HG02798 (cell line): ENCODE results near the gene RSPH9.

Experiments
- ATAC-seq: cut with Tn5 transposase; IDR thresholded peaks from one replicate; pipeline ENCODE4 v1.9.1; 2021; ENCODE audit warnings: mild to moderate bottlenecking; ENCODE audit not compliant: unreplicated experiment, poor library complexity

The RSPH9 gene

GRCh38 chr6:43667245-43668150, 22.7 kb downstream of the RSPH9 start:
- peak; percentile 54 for ATAC-seq

- ATAC-seq, result peak; percentile 49
Measured at GRCh38 chr6:43668151-43669028, 23.6 kb downstream of the RSPH9 start.

GRCh38 chr6:43669050-43669921, 24.4 kb downstream of the RSPH9 start:
- ATAC-seq, result no peak

- no peak for ATAC-seq
Measured at GRCh38 chr6:43669922-43670622, 25.2 kb downstream of the RSPH9 start.

- ATAC-seq, result no peak
Measured at GRCh38 chr6:43670623-43670986, 25.8 kb downstream of the RSPH9 start.

GRCh38 chr6:43671011-43671800, 26.4 kb downstream of the RSPH9 start:
- no peak for ATAC-seq

- ATAC-seq, result no peak
Measured at GRCh38 chr6:43671801-43672690, 27.2 kb downstream of the RSPH9 start.

GRCh38 chr6:43673444-43674084, 28.7 kb downstream of the RSPH9 start:
- ATAC-seq, result no peak

GRCh38 chr6:43674291-43674690, 29.5 kb downstream of the RSPH9 start:
- ATAC-seq, result no peak

- no peak for ATAC-seq
Measured at GRCh38 chr6:43674921-43675320, 30.1 kb downstream of the RSPH9 start.

- no peak for ATAC-seq
Measured at GRCh38 chr6:43676962-43677606, 32.2 kb downstream of the RSPH9 start.

GRCh38 chr6:43677759-43678158, 32.9 kb downstream of the RSPH9 start:
- ATAC-seq, result no peak

GRCh38 chr6:43678341-43678740, 33.5 kb downstream of the RSPH9 start:
- no peak for ATAC-seq

- no peak for ATAC-seq
Measured at GRCh38 chr6:43679057-43679456, 34.2 kb downstream of the RSPH9 start.

GRCh38 chr6:43680308-43681200, 35.7 kb downstream of the RSPH9 start:
- ATAC-seq, result no peak

GRCh38 chr6:43681303-43681702, 36.5 kb downstream of the RSPH9 start:
- no peak for ATAC-seq
